Epithelial cell of proximal tubule (primary cell): ENCODE data around the gene ASXL3. TPM values are rescaled to one million over a fixed set of nuclear protein-coding genes. Genes with fewer than 3 reads are reported as not detected.

Experiments used
- DNase-seq: peaks from one replicate; pipeline ENCODE4 v3.0.0-alpha.2; 2011; ENCODE audit warnings: low read depth
- H3K4me3 ChIP-seq: 2 replicates; pipeline ENCODE4 v1.5.1; 2011; ENCODE audit warnings: low read depth, mild to moderate bottlenecking, low read length
- total RNA-seq: library from RNA; depleted of rRNA; stranded (reverse); fragments of >200 nt; gene quantifications from 2 replicates; pipeline ENCODE4 v1.2.3, GENCODE V29; 2015
- TF ChIP-seq, protein P1 (sequence below): conservative IDR thresholded peaks from 2 replicates; pipeline ENCODE4 v1.5.1; 2012; ENCODE audit warnings: low read depth, mild to moderate bottlenecking, low read length

Gene ASXL3
- total RNA-seq, 1 donor from 2014 or later: 0.23 TPM

DNA sequence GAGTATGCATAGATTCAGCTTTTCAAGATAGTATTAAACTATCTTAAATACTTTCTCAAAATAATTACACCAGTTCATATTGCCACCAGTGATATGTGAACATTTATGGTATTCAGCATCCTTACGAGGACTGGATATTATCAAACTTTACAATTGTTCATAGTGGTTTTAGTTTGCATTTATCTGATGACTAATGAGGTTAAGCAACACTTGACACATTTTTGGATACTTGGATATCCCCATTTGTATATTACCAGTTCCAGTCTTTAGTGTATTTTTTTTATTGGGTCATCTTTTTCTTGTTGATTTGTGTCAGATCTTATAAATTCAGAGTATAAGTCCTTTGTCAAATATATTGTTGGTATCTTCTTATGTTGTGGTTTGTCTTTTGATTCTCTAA lies 128.4 kb downstream of the ASXL3 start:
- TF ChIP-seq, protein P1, sequence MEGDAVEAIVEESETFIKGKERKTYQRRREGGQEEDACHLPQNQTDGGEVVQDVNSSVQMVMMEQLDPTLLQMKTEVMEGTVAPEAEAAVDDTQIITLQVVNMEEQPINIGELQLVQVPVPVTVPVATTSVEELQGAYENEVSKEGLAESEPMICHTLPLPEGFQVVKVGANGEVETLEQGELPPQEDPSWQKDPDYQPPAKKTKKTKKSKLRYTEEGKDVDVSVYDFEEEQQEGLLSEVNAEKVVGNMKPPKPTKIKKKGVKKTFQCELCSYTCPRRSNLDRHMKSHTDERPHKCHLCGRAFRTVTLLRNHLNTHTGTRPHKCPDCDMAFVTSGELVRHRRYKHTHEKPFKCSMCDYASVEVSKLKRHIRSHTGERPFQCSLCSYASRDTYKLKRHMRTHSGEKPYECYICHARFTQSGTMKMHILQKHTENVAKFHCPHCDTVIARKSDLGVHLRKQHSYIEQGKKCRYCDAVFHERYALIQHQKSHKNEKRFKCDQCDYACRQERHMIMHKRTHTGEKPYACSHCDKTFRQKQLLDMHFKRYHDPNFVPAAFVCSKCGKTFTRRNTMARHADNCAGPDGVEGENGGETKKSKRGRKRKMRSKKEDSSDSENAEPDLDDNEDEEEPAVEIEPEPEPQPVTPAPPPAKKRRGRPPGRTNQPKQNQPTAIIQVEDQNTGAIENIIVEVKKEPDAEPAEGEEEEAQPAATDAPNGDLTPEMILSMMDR: no peak
- DNase-seq: no peak
- H3K4me3 ChIP-seq: no peak overlapping the region

DNA sequence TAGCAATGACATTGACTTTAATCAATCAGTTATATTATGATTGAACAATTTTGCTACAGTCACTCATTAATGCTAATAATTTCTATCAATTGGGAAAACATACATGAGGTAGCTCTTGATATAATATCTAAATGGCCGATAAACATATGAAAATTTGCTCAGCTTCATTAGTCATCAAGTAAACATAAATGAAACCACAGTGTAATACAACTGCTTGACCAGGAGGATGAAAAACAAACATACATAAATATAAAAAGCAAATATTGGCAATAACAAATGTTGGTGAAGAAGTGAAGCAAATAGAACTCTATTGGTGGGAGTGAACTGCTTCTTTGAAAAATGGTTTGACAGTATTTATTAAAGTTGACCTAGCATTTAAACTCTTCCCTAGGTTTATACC lies 130.9 kb downstream of the ASXL3 start:
- TF ChIP-seq, protein P1: no peak
- H3K4me3 ChIP-seq: no peak overlapping the region
- DNase-seq: no peak

DNA sequence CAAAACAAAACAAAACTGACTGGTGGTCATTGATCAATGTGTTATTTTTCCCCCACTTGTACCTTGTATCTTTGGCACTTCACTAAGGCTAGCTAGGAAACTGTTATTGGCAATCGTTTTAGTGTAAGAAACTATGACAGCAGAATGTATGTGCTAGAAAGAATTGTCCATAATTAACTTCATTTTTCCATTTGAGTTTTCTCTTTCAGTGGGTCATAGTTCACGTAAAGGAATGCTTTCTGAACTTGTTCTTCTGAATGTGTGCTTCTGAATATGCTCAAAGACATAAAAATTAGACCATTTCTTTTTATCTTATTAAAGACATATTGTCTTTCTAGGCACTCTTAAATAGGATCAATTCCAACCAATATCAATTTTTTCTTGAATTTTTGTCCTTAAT lies 132.2 kb downstream of the ASXL3 start:
- TF ChIP-seq, protein P1: no peak
- H3K4me3 ChIP-seq: no peak overlapping the region
- no peak for DNase-seq

DNA sequence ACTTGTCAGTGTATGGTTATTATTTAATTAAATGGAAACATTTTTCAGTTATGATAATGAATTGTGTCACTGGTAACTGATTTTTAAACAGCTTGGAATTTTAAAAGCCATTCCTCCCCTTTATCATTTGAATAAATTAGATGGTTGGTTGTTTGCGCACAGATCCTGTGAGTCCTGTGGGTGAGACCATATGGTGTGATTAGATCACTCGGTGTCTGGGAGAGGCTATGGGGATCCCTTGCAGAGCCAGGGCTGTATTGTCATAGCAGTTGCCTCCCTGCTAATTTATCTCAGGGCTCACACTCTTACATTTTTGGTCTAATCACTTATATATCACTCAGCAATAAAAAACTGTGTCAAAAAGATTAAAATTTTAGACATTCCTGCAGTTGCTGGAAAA lies 133.5 kb downstream of the ASXL3 start:
- DNase-seq: no peak
- H3K4me3 ChIP-seq: no peak overlapping the region
- TF ChIP-seq, protein P1: no peak

DNA sequence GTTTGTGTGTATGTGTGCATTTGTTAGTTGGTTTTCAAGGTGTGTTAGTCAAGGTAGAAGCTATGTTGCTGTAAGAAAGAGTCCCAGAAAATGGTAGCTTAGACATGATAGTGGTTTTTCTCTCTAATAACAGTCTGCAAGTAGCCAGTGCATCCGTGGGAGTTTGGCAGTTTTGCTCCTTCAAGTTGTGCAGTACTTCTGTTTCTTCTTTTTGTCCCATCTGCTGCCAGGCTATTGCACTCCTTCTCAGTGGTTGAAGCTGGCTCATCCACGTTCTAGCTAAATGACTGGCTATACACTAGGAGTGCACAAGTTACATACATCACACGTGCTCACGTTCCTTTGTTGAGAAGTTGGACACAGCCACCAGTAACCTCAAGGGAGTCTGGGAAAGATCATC lies 134.7 kb downstream of the ASXL3 start:
- TF ChIP-seq, protein P1: no peak
- no peak overlapping the region for H3K4me3 ChIP-seq
- no peak for DNase-seq

DNA sequence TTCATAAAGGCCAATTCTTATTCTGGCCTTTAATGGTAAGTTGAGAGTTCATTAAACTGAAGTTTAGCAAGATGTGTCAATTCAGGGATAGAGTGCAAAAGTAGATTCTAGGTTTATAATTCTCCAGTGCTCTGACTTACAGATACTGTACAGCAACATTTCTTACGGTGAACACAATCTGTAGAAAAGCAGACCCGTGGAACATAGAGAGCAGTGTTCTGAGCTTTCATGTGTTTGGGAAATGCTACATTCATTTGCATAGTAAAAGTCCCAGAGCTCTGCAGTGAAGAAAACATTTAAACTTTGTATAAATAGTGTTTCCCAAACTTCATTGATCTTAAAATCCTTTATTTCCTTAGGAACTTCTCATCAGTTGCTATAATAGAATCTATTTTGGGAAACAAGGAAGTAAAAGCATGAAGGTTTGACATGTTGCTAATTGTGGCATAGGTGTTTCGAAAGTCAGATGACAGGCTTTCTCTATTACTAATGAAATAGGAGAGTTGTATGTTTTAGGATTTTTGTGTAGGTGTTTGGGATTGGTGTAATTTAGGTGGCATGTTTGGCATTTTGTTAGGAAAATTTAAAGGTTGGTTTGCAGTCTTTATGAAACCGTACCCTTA lies 138.2 kb downstream of the ASXL3 start:
- no peak overlapping the region for H3K4me3 ChIP-seq
- TF ChIP-seq, protein P1: no peak
- DNase-seq: no peak

DNA sequence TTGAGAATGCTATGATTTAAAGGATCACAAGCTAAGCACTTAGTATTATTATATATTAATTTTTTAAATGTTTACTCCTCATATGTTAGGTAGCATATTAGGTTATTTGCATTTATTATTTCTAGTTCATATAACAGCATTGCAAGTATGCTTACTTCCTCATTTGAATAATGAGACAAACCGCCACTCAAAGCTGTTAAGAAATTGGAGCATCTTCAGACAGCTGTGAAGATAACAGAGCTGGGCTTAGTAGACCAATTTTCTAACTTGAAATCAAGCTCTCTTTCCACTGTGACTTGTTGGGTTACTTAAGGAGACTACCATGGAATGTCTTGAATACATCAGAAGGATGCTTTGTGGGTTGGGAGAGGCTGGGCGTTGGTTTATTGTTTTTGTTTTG lies 139.3 kb downstream of the ASXL3 start:
- no peak for DNase-seq
- H3K4me3 ChIP-seq: no peak overlapping the region
- TF ChIP-seq, protein P1: no peak
